Right lobe of liver (tissue), 4 donors: ENCODE results near the gene TYMS.

Source experiments
- CTCF ChIP-seq, 4 donors: fragments of 200-600 bp in 3 of 4; fragments of 450-650 bp in 1 of 4; IDR thresholded peaks; one replicate each; pipeline versions ENCODE4 v1.5.1 to v1.8.0; 2016 to 2022; ENCODE audit warnings: antibody characterized with exemption in 4 of 4, mild to moderate bottlenecking in 2 of 4
- POLR2A ChIP-seq: fragments of 450-650 bp; IDR thresholded peaks from one replicate; pipeline ENCODE4 v1.6.1; 2017; ENCODE audit warnings: antibody characterized with exemption, mild to moderate bottlenecking
- donor health status: DM: no; HTN: no; CAD: no.
- donor health status: DM: no; HTN: no; CAD: no.
- donor health status: DM: no; HTN: yes; CAD: no.

GRCh38 chr18:662197-662596 is 4.7 kb downstream of the TYMS start:
- no peak for TF ChIP-seq CTCF (IDR thresholded peaks at IDR 0.05)
- no peak for TF ChIP-seq POLR2A
